GM20000 (cell line): ENCODE measurements around the gene CACNG1.
"Not testable (repeated sequence)": the region's sequence is repeated elsewhere in the genome, so short reads cannot be mapped to it uniquely, and the experiment has no call there.

Experiments used
- DNase-seq: peaks from one replicate; pipeline ENCODE4 v3.0.0; 2012; ENCODE audit warnings: low spot score
- TF ChIP-seq, protein P1 (sequence below): IDR thresholded peaks from 2 replicates; pipeline ENCODE4 v1.5.1; 2012; ENCODE audit warnings: mild to moderate bottlenecking, control low read depth; ENCODE audit errors: extremely low read depth, missing control alignments

CACNG1 gene

DNA sequence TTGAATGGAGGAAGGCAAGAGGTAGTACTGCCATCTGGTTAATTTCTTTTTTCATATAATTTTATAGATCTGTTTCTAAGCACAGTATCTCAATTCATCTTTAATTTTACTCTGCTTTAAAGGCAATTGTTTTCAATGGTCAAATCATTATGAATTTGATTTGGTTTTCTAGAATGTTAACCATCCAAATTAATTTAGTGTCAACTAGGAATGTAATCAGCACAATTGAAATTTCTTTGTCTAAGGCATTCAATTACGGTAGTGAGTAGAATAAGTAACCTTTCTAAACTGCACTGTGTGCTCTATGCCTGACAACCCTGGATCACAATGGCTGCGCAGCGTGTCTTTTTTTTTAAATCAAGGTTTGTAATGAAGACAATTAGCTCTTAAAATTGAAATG lies 44.3 kb downstream of the CACNG1 start:
- no peak for DNase-seq
- TF ChIP-seq, protein P1, sequence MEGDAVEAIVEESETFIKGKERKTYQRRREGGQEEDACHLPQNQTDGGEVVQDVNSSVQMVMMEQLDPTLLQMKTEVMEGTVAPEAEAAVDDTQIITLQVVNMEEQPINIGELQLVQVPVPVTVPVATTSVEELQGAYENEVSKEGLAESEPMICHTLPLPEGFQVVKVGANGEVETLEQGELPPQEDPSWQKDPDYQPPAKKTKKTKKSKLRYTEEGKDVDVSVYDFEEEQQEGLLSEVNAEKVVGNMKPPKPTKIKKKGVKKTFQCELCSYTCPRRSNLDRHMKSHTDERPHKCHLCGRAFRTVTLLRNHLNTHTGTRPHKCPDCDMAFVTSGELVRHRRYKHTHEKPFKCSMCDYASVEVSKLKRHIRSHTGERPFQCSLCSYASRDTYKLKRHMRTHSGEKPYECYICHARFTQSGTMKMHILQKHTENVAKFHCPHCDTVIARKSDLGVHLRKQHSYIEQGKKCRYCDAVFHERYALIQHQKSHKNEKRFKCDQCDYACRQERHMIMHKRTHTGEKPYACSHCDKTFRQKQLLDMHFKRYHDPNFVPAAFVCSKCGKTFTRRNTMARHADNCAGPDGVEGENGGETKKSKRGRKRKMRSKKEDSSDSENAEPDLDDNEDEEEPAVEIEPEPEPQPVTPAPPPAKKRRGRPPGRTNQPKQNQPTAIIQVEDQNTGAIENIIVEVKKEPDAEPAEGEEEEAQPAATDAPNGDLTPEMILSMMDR = no peak

DNA sequence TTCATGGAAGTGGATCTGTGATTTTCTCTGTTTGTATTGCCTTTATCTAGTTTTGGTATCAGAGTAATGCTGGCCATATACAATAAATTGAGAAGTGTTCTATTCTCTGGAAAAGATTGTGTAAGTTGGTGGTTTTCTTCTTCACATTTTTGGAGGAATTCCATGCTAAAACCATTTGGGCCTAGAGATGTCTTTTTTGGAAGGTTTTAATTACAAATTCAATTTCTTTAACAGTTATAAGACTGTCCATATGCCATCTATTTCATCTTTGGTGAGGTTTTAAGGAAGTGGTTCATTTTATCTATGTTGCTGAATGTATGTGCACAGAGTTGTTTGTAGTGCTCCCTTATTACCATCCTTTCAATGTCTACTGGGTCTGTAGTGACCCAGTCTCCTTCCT lies 46.0 kb downstream of the CACNG1 start:
- TF ChIP-seq, protein P1 = no peak
- DNase-seq = no peak

DNA sequence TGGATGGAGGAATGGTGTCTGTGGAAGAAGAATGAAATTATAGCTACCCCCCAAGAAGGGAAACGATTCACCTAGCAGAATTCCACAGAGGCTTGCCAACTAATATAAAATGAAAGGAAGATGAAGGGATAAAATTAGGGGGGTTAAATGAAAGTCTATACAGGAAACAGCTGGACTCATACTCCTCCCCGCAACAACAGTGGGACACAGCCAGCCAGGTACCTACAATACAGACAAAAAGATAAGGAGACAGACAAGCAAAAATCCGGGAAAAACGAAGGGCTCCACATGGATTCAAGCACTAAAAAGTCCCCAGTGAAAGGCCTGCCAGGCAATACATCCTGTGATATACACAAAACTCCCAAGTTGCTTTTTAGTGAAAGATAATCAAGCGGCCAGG lies 47.9 kb downstream of the CACNG1 start:
- TF ChIP-seq, protein P1 = no peak
- no peak for DNase-seq

DNA sequence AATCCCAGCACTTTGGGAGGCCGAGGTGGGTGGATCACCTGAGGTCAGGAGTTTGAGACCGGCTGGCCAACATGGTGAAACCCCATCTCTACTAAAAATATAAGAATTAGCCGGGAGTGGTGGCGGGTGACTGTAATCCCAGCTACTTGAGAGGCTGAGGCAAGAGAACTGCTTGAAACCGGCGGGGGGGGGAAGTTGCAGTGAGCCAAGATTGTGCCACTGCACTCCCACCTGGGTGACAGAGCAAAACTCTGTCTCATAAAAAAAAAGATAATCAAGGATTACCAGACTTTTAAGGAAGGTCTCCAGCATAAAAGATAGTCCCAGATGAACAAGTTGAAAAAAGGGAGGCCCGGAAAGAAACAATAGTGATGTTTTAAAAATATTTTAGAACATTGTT lies 48.4 kb downstream of the CACNG1 start:
- not testable (repeated sequence) for DNase-seq

DNA sequence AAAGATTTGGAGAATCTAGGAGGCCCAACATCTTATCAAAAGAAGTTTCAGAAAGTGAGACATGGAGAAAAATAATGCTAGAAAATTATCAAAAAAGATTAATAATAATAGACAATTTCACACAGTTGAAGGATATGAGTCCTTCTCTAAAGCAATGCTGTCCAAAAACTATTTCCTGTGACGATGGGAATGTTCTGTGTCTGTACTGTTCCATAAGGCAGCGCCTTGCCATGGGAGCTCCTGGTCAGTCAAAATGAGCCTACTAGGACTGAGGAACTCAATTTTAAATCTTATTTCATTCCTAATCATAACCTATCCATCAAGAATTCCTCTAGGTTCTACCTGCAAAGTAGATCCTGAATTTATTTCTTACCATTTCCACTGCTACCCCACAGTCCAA lies 49.0 kb downstream of the CACNG1 start:
- TF ChIP-seq, protein P1 = no peak
- DNase-seq = no peak

DNA sequence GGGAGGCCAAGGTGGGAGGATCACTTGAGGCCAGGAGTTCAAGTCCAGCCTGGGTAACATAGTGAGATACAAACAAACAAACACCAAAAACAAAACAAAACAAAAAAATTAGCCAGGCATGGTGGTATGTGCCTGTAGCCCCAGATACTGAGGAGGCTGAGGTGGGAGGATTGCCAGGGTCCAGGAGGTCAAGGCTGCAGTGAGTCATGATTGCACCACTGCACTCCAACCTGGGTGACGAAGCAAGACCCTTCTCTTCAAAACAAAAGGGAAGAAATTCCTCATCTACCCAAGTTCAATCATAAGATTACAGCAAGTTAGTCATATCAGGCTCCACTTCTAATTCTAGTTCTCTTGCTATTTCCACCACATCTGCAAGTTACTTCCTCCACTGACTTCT lies 50.9 kb downstream of the CACNG1 start:
- not testable (repeated sequence) for DNase-seq

DNA sequence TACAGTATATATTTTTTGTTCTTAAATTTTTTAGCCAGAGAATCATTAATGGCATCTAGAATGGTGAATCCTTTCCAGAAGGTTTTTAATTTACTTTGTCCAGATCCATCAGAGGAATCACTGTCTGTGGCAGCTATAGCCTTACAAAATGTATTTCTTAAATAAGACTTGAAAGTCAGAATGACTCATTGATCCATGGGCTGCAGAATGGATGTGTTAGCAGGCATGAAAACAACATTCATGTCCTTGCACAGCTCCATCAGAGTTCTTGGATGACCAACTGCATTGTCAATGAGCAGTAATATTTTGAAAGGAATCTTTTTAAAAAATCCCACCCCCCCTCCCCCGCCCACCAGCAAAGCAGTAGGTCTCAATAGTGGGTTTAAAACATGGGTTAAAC lies 51.4 kb downstream of the CACNG1 start:
- TF ChIP-seq, protein P1 = no peak
- no peak for DNase-seq

DNA sequence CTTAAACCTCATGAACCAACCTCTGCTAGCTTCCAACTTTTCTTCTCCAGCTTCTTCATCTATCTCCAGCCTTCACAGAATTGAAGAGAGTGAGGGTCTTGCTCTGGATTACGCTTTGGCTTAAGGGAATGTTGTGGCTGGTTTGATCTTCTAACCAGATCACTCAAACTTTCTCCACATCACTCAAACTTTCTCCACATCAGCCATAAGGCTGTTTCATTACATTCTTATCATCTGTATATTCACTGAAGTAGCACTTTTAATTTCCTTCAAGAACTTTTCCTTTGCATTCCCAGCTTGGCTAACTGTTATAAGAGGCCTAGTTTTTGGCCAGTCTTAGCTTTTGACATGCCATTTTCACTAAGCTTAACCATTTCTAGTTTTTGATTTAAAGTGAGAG lies 52.3 kb downstream of the CACNG1 start:
- DNase-seq = no peak
- TF ChIP-seq, protein P1 = no peak

DNA sequence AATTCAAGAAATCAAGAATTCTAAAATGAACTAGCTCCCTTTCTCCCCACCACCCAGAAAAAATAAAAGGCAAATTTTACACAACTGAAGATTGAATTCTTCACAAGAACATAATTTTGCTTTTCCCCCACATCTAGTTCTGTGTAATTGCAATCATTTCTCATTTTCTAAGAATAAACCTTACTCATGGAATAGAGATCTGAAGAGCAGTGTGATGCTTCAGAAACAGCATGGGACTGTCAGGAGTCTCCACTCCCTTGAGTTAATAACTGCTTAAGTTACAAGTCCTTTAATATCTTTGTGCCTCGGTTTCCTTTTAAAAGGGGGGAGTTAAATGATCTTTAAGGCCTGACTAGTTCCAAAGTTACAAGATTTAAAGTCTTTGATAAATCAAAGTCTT lies 53.7 kb downstream of the CACNG1 start:
- no peak for DNase-seq
- TF ChIP-seq, protein P1 = no peak

DNA sequence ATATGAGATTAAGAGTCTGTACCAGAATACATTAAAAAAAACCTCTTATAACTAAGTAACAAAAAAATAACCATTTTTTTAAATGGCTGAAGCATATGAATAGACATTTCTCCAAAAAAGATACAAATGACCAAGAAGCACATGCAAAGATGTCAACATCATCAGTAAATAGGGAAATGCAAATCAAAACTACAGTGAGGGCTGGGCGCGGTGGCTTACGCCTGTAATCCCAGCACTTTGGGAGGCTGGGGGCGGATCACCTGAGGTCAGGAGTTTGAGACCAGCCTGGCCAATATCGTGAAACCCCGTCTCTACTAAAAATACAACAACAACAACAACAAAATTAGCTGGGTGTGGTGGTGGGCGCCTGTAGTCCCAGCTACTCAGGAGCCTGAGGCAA lies 60.3 kb downstream of the CACNG1 start:
- DNase-seq = not testable (repeated sequence)
